ENCODE measurements around the gene LACTB. TPM values are rescaled to one million over a fixed set of nuclear protein-coding genes. Genes with fewer than 3 reads are reported as not detected.
"Not testable (repeated sequence)": the region's sequence is repeated elsewhere in the genome, so short reads cannot be mapped to it uniquely, and the experiment has no call there.

LACTB gene
- total RNA-seq, 1 donor, result 37.7 TPM

DNA sequence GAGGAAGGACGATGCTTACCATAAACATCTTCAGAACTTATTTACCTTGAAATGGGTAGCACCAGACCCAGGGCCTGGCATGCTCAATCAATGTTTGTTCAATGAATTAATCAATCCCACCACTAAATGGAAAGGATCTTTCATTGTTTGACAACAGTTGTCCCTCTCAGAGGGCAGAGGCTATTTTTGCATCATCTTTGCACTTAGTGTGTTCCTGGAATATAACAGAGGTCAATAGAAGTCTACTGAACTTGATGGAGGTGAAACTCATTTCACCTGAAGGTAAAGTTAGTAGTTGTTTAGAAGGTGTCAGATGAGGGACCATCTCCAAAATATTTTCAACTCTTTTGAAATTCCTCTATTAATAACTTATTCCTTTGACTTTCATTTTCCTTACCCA is 36.9 kb upstream of the LACTB start:
- H3K9me3 ChIP-seq (ENCODE audit: low read depth, low read length), result no peaks in the 10 kb centered on the region
- H3K4me3 ChIP-seq (ENCODE audit: low read length), result no peak overlapping the region
- no peaks in the 10 kb centered on the region for H3K4me1 ChIP-seq (ENCODE audit: insufficient read depth, low read length)
- H3K27me3 ChIP-seq (ENCODE audit: insufficient read depth, low read length), result no peaks in the 10 kb centered on the region

DNA sequence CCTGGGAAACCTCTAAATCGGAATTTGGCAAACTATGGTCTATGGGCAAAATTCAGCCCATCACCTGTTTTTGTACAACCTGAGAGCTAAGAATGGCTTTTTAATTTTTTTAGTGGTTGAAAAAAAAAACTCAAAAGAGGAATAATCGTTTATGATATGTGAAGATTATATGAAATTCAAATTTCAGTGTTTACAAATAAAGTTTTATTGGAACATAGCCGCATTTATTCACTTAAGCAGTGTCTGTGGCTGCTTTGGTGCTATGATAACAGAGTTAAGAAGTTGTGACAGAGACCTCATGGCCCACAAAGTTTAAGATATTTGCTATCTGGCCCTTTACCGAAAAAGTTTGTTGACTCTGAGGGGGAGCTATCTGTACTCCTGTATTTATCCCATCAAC is 36.4 kb upstream of the LACTB start:
- Histone ChIP-seq H3K27me3 (ENCODE audit: insufficient read depth, low read length) (no peaks in the 10 kb centered on the region), H3K4me3 (ENCODE audit: low read length) (no peak overlapping the region), H3K9me3 (ENCODE audit: low read depth, low read length) (no peaks in the 10 kb centered on the region), H3K4me1 (ENCODE audit: insufficient read depth, low read length) (no peaks in the 10 kb centered on the region)

DNA sequence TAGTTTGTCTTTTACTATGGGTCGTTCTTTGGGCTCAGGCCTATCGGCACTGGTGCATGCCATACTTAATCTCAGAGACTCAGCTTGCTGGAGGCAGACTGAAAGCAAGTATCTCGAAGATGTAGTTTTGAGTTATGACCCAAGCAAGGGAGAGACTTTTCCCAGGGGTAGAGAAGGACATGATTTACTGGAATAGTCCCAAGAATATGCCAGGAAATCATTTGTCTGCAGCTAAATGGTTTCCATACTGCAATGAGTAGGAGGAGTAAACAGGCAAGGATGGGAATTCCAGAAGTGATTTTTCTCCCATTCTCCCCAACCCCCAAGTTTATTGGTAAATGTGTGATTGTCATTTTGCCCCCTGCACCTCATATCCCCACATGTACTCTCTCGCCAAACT is 35.4 kb upstream of the LACTB start:
- H3K9me3 ChIP-seq (ENCODE audit: low read depth, low read length), result no peaks in the 10 kb centered on the region
- no peak overlapping the region for H3K4me3 ChIP-seq (ENCODE audit: low read length)
- no peaks in the 10 kb centered on the region for H3K4me1 ChIP-seq (ENCODE audit: insufficient read depth, low read length)
- no peaks in the 10 kb centered on the region for H3K27me3 ChIP-seq (ENCODE audit: insufficient read depth, low read length)

- Histone ChIP-seq H3K9me3 (ENCODE audit: low read depth, low read length) (no peaks in the 10 kb centered on the region), H3K4me3 (ENCODE audit: low read length) (no peak overlapping the region), H3K4me1 (ENCODE audit: insufficient read depth, low read length) (no peaks in the 10 kb centered on the region), H3K27me3 (ENCODE audit: insufficient read depth, low read length) (no peaks in the 10 kb centered on the region)
These were observed 34.7 kb upstream of the LACTB start for GRCh38 chr15:63086947-63087346.

- H3K4me1 ChIP-seq (ENCODE audit: insufficient read depth, low read length), result peaks cover 4% of the 10 kb centered on the region
- H3K9me3 ChIP-seq (ENCODE audit: low read depth, low read length), result no peaks in the 10 kb centered on the region
- no peak overlapping the region for H3K4me3 ChIP-seq (ENCODE audit: low read length)
- no peaks in the 10 kb centered on the region for H3K27me3 ChIP-seq (ENCODE audit: insufficient read depth, low read length)
These were observed 33.0 kb upstream of the LACTB start for GRCh38 chr15:63088533-63089245.

DNA sequence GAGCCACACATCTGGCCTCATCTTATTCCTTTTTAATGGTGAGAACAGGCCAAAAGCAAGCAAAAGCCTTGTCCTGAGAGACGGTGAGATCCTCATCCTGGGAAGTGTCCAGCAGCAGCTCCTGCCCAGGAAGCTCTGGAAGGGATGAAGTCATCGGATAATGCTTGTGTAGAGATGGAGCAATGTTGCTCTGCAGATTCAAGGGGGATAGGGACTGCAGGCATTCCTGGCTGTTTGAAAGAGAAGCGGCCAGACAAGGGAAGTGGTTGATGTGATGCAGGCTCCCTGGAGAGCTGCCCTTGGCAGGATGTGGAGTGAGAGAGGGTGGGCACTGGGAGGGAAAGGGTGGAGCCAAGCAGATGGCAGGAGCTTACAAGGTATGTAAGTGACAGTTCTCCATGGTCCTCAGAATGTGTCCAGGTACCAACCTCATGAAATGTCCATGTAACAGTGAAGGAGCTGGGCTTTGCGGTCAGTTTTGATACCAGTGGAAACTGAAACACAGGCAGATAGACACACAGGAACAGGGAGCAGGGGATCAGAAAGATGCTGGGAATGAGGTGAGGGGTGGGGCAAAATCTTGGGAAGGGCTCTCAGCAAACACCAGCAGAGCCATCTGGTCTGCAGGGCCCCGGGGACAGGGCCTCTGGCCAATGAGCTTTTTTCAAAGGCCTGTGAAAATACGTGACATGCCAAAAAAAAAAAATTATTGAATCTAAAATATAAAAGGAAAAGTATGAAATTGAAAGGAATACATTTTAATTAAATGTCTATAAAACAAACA is 32.2 kb upstream of the LACTB start:
- peaks cover 5% of the 10 kb centered on the region for H3K4me1 ChIP-seq (ENCODE audit: insufficient read depth, low read length)
- H3K4me3 ChIP-seq (ENCODE audit: low read length), result no peak overlapping the region
- no peaks in the 10 kb centered on the region for H3K27me3 ChIP-seq (ENCODE audit: insufficient read depth, low read length)
- H3K9me3 ChIP-seq (ENCODE audit: low read depth, low read length), result no peaks in the 10 kb centered on the region

GRCh38 chr15:63090472-63090871 is 31.2 kb upstream of the LACTB start:
- Histone ChIP-seq H3K9me3 (ENCODE audit: low read depth, low read length) (no peaks in the 10 kb centered on the region), H3K4me3 (ENCODE audit: low read length) (no peak overlapping the region), H3K4me1 (ENCODE audit: insufficient read depth, low read length) (peaks cover 5% of the 10 kb centered on the region)

DNA sequence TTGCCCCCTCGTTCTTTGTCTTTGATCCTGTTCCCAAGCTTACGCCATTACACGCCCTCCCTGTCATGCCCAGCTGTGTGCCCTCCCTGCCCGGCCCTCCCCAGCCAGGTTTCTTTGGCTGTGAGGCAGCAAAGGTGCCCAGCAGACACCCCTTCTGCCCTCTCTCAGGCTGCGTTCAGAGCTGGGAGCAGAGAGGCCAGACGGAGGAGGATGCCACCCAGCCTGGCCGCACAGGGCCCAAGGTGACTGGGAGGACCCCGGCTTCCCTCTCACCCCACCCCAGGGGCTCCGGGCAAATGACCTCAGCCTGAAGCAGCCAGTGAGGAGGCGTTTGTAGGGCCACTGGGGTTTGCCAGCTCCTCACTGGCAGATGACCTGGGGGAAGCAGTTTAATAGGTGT is 30.8 kb upstream of the LACTB start:
- Histone ChIP-seq H3K4me1 (ENCODE audit: insufficient read depth, low read length) (peaks cover 5% of the 10 kb centered on the region), H3K4me3 (ENCODE audit: low read length) (no peak overlapping the region), H3K27me3 (ENCODE audit: insufficient read depth, low read length) (no peaks in the 10 kb centered on the region), H3K9me3 (ENCODE audit: low read depth, low read length) (no peaks in the 10 kb centered on the region)

More at GRCh38 chr15:63090472-63090871, 31.2 kb upstream of the LACTB start:
- H3K27me3 ChIP-seq (ENCODE audit: insufficient read depth, low read length), result no peaks in the 10 kb centered on the region

- Histone ChIP-seq H3K4me1 (ENCODE audit: insufficient read depth, low read length) (peaks cover 6% of the 10 kb centered on the region), H3K9me3 (ENCODE audit: low read depth, low read length) (no peaks in the 10 kb centered on the region), H3K27me3 (ENCODE audit: insufficient read depth, low read length) (no peaks in the 10 kb centered on the region), H3K4me3 (ENCODE audit: low read length) (no peak overlapping the region)
These were observed 29.8 kb upstream of the LACTB start for GRCh38 chr15:63091679-63092446.

DNA sequence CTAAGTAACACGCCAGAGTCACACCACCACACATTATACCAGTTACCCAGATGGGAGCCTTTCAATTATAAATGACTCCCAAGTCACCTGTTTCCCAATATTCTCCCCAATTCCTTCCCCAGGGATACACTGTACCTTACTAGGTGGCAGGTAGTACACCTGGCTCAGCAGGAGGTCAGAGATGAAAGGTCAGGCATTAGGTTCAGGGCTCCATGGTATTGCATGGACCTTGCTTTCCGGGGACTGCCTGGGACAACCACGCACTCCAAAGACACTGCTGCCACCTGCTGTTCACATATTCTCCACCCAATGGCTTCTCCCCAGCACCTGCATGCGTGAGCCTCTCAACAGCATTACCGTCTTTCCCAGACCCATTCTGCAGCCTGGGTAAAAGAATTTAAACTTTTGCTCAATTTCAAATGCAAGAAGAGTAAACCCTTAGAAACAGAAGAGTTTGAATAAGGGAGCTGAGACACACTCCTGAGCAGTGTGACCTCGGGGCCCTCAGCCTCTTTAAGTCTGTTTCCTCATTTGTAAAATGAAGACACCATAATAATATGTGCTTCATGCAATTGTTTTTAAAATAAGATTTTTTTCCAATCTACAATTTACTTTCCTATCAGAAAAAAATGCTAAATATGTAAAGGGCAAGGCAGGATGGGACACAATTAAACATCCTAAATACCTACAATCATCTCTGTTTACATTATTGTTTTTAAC is 28.0 kb upstream of the LACTB start:
- H3K9me3 ChIP-seq (ENCODE audit: low read depth, low read length), result no peaks in the 10 kb centered on the region
- peaks cover 12% of the 10 kb centered on the region for H3K4me1 ChIP-seq (ENCODE audit: insufficient read depth, low read length)
- H3K27me3 ChIP-seq (ENCODE audit: insufficient read depth, low read length), result no peaks in the 10 kb centered on the region
- no peak overlapping the region for H3K4me3 ChIP-seq (ENCODE audit: low read length)

DNA sequence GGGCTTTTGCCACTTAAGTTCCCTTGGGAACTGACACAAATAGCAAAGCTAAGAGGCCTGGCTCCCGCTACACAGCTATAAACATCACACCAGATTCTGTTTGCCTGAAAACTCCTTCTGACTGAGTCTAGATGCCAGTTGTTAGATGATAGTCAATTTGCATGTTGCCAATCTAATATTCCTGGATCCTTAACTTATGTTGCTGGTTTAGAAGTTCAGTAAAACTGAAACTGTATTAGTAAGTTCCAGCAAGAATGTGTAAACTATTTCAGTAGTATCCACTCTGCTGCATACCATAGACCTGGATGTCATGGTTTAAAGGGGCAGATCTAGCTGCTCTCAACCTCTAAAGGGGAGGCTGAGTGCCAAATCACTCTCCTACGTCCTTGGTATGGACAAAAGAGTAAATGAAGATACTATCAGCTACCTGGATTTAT is 27.1 kb upstream of the LACTB start:
- Histone ChIP-seq H3K4me1 (ENCODE audit: insufficient read depth, low read length) (peaks cover 12% of the 10 kb centered on the region), H3K9me3 (ENCODE audit: low read depth, low read length) (no peaks in the 10 kb centered on the region), H3K27me3 (ENCODE audit: insufficient read depth, low read length) (no peaks in the 10 kb centered on the region), H3K4me3 (ENCODE audit: low read length) (no peak overlapping the region)

DNA sequence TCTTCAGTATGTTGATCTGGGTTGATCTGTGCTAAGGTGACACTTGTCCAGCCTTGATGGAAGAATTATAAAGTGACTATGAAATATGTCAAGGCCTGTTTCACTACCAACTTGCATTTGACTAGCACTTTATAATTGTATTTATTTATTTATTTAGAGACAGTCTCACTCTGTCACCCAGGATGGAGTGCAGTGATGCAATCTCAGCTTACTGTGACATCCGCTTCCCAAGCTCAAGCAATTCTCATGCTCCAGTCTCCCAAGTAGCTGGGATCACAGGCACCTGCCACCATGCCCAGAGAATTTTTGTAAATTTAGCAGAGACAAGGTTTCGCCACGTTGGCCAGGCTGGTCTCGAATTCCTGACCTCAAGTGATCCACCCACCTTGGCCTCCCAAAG is 25.5 kb upstream of the LACTB start:
- Histone ChIP-seq H3K4me3 (ENCODE audit: low read length) (no peak overlapping the region), H3K9me3 (ENCODE audit: low read depth, low read length) (no peaks in the 10 kb centered on the region), H3K4me1 (ENCODE audit: insufficient read depth, low read length) (peaks cover 12% of the 10 kb centered on the region), H3K27me3 (ENCODE audit: insufficient read depth, low read length) (no peaks in the 10 kb centered on the region)

- H3K9me3 ChIP-seq (ENCODE audit: low read depth, low read length); H3K4me3 ChIP-seq (ENCODE audit: low read length); H3K27me3 ChIP-seq (ENCODE audit: insufficient read depth, low read length): not testable (repeated sequence)
- peaks cover 15% of the 10 kb centered on the region for H3K4me1 ChIP-seq (ENCODE audit: insufficient read depth, low read length)
These were observed 22.8 kb upstream of the LACTB start for GRCh38 chr15:63098901-63099300.

DNA sequence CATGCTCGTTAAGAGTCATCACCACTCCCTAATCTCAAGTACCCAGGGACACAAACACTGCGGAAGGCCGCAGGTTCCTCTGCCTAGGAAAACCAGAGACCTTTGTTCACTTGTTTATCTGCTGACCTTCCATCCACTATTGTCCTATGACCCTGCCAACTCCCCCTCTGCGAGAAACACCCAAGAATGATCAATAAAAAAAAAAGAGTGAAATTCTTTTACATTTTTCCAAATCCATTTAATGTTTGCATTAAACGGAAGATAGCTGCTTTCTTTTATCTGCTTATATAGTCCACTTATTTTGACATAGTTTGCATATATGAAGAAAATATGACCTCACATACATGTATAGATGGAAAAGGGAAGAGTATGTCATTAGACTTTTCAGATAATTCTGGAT is 22.1 kb upstream of the LACTB start:
- H3K4me1 ChIP-seq (ENCODE audit: insufficient read depth, low read length), result peaks cover 22% of the 10 kb centered on the region
- H3K9me3 ChIP-seq (ENCODE audit: low read depth, low read length); H3K27me3 ChIP-seq (ENCODE audit: insufficient read depth, low read length); H3K4me3 ChIP-seq (ENCODE audit: low read length): not testable (repeated sequence)

DNA sequence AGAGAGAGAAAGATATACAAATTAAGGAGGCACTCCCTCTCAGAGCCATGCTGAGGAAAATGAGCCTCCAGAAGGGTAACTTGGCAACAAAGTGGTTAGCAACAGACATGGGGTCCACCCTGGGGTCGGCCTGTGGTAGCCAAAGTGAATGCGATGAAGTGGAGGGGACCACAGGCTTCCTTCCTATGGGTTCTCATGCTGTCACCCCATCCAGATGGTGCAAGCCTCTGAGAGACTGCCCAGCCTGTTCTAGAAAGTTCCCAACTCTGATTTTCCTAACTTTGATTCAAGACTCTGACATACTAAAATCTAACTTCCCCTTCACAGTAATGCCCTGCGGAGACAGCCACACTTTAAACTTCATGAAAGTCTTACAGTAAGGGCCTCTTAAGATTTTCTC is 18.2 kb upstream of the LACTB start:
- Histone ChIP-seq H3K9me3 (ENCODE audit: low read depth, low read length) (no peaks in the 10 kb centered on the region), H3K4me3 (ENCODE audit: low read length) (no peak overlapping the region), H3K27me3 (ENCODE audit: insufficient read depth, low read length) (no peaks in the 10 kb centered on the region), H3K4me1 (ENCODE audit: insufficient read depth, low read length) (peaks cover 17% of the 10 kb centered on the region)
